H1 (cell line): ENCODE results near the gene DMRT1.

Source experiments
- ATF3 ChIP-seq: IDR thresholded peaks from 2 replicates; pipeline ENCODE4 v1.6.1; 2011; ENCODE audit warnings: low read depth, mild to moderate bottlenecking, low read length; ENCODE audit not compliant: insufficient read depth
- CEBPB ChIP-seq: IDR thresholded peaks from 2 replicates; pipeline ENCODE4 v1.6.1; 2012; ENCODE audit warnings: low read depth, low read length
- EP300 ChIP-seq, 2 experiments: IDR thresholded peaks; 1 replicate in 1 of 2; 2 replicates in 1 of 2; pipeline ENCODE4 v1.6.1; 2011 to 2012; ENCODE audit warnings: low read depth in 2 of 2, low read length in 2 of 2, mild to moderate bottlenecking in 2 of 2, borderline replicate concordance in 1 of 2, inconsistent platforms in 1 of 2, moderate library complexity in 1 of 2
- POLR2AphosphoS5 ChIP-seq: IDR thresholded peaks from 2 replicates; pipeline ENCODE4 v1.6.1; 2011; ENCODE audit warnings: low read depth, low read length
- TAF1 ChIP-seq: IDR thresholded peaks from 2 replicates; pipeline ENCODE4 v1.6.1; 2011; ENCODE audit warnings: mild to moderate bottlenecking, low read depth, low read length
- TF ChIP-seq, protein P1 (sequence below): IDR thresholded peaks from 2 replicates; pipeline ENCODE4 v1.6.1; 2012; ENCODE audit warnings: low read length, inconsistent platforms

GRCh38 chr9:841371-842209, at the start of gene DMRT1:
- TF ChIP-seq ATF3 (no peak), POLR2AphosphoS5 (no peak), EP300 (IDR thresholded peaks at IDR 0.05; ENCODE audit: borderline replicate concordance in 1 of 2, low read depth in 2 of 2, low read length in 2 of 2) (no peak), CEBPB (no peak), TAF1 (no peak)
- TF ChIP-seq, protein P1, sequence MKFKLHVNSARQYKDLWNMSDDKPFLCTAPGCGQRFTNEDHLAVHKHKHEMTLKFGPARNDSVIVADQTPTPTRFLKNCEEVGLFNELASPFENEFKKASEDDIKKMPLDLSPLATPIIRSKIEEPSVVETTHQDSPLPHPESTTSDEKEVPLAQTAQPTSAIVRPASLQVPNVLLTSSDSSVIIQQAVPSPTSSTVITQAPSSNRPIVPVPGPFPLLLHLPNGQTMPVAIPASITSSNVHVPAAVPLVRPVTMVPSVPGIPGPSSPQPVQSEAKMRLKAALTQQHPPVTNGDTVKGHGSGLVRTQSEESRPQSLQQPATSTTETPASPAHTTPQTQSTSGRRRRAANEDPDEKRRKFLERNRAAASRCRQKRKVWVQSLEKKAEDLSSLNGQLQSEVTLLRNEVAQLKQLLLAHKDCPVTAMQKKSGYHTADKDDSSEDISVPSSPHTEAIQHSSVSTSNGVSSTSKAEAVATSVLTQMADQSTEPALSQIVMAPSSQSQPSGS, result no peak
